Mesenteric fat pad (tissue), 1 donor: ENCODE data around the gene TGM1. TPM values are rescaled to one million over a fixed set of nuclear protein-coding genes. Genes with fewer than 3 reads are reported as not detected.

Experiments
- DNase-seq: peaks from one replicate; pipeline ENCODE4 v3.0.0-alpha.2; 2020; ENCODE audit warnings: low spot score
- total RNA-seq: library from RNA; stranded (reverse); fragmentation: NEBNext Ultra II Directional; extraction: Animal tissue kit (Norgen Biotek cat#: 25700); gene quantifications from one replicate; pipeline ENCODE4 v1.2.1, GENCODE V29; 2021
- donor health status: DM: yes; HTN: yes; CAD: no.

The TGM1 gene
- total RNA-seq, 1 donor from 2014 or later: 0.77 TPM

DNA sequence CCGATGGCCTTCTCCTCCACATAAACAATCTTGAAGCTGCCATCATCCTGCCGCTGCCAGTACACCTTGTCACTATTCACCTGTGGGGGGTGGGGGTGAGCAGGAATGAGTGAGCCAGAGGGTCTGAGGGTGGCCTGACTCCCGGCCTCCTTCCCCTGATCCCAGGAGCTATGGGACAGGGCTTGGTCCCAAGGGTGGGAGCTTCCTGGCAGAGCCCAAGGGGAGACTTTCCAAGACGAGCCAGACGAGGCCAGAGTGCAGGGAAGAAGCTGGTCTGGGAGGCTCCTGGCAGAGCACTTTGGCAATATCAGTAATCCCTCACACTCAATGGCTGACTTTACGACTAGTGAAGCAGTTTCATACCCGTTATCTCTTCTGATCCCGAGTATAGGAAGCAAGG is 7.5 kb downstream of the TGM1 start:
- no peak for DNase-seq

DNA sequence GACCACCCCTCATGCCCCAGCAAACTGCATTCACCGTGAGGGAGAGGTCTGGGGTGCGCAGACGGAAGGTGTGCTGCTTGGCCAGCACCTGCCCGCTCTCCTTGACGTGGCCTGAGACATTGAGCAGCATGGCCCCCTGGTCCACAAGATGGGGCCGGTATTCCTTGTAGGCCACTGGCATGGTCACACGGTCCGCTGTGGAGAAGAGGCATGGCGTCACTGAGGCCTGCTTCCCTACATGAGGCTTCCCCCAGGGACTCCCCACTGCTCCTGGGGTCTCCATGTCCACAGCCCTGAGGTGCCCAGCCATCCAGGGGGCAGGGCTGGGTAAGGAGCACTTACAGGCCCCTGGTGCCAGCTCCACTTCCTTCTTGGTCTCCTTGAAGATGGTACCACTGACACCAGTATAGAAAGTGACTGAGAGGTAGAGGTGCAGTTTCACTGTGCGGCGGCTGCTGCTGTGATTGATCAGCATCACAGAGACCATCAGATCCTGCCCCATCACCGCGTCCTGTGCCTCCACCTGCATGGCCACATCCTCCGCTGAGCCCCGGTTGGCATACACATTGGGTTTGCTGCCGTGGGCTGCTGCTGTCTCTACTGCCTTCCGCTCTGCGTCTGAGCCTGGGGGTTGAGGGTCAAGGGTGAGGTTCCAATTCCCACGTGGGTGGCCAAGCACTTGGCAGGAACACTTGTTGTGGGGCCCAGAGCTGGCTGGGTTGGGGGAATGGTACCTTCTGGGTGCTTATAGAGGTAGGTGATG is 8.2 kb downstream of the TGM1 start:
- DNase-seq: no peak

DNA sequence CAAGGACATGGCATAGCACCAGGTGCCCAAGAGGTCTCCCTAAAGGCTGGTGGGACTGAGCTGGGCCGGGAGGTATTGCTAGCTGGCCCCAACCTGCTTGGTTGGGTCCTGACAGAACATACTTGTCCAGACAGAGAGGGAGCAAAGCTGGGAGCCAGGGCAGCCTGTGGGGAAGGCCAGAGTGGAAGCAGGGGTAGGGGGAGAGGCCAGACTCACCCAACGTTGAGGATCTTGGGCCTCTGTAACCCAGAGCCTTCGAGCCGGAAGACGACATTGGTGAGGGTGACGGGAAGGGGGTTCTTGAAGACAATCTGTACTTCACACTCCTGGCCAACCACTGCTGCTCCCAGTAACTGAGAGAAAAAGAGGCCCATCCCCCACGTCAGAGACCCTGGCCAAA is 9.0 kb downstream of the TGM1 start:
- no peak for DNase-seq

GRCh38 chr14:24252289-24253124 is 10.5 kb downstream of the TGM1 start:
- DNase-seq: peak; percentile 55

DNA sequence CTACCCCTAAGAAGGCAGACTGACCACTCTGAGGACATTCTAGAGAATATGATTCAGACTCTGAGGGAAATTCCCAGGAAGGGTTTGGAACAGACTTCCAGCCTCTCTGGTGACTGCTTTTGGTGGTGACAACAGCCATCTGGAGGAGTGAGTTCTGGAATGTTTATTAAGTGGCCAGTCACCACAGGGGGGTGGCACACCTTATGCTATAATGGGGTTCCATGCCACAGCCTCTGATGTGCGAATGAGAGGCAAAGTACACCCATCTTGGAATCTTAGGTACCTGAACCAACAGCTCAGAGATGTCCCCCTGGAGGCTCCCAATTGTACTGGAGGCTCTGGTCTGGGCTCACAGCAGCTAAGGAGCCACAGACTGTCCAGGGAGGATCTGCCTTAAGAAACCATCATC is 11.1 kb downstream of the TGM1 start:
- peak; percentile 53 for DNase-seq

GRCh38 chr14:24250354-24250753 is 12.6 kb downstream of the TGM1 start:
- DNase-seq: peak; percentile 82

DNA sequence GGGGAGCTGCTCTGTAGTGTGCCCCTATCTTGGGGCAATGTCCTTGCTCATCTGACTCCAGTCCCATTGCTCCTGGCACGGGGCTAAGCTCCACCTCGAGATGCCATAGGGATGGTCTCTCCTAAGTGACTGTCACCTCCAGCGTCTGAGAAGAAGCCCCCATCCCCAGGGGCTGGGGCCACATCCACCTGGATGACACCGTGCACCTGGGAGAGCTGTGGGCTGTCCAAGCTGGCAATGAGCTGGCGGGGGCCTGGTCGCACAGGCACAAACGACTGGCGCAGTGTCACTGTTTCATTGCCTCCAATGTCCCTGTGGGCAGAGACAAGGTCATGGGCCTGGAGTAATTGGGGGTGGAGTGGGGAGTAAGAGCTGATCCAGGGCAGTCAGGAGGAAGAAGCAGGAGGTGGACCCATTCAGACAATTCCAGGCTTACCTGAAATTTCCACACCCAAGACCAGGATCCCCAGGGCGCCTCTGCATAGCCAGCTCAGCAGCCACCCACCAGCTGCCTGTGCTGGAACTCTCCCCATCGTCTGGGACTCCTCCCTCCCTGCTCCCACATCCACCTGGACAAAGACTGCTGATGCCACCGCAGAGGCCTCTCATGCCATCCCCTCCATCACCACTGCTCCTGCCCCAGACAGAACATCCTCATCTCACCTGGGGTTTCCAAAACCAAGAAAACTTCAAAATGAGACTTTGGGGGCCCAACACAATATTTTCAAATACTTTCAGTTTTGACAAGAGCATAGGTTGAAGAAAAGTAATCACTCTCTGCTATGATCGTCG is 13.6 kb downstream of the TGM1 start:
- peak; percentile 51 for DNase-seq

- peak; percentile 2 for DNase-seq
Measured at GRCh38 chr14:24247422-24247821, 15.6 kb downstream of the TGM1 start.

- peak; percentile 6 for DNase-seq
Measured at GRCh38 chr14:24246765-24247212, 16.2 kb downstream of the TGM1 start.

- DNase-seq: peak; percentile 55
Measured at GRCh38 chr14:24245350-24245749, 17.6 kb downstream of the TGM1 start.

- DNase-seq: peak; percentile 68
Measured at GRCh38 chr14:24243336-24243836, 19.6 kb downstream of the TGM1 start.

DNA sequence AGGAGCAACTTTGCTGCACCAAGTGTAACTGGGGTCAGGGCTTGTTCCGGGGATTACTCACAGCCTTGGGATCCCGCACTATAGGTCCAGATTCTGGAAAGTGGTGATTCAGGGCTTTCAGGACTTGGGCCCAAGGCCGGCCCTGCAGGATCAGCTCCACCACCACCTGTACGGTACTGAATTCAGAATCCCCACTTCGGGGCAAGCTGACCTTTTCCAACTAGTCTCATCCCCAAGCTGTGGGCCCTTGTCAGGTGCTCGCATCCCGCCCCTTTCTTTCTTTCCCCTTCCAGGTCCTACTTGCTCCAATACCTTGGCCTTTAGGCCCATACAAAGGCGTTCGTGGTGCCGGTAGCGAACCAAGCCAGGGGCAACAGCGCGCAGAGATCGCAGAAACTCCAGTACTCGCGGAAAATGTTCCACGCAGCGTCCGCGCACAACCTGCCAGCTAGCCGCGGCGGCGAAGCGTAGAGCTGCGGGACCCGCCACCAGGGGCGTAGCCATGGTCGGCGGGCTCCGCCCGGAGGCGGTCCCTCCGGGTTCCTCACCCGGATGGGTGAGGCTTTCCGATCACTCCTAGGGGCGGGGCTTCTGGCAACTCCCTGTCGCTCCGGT is 21.0 kb downstream of the TGM1 start:
- DNase-seq: peak; percentile 96

DNA sequence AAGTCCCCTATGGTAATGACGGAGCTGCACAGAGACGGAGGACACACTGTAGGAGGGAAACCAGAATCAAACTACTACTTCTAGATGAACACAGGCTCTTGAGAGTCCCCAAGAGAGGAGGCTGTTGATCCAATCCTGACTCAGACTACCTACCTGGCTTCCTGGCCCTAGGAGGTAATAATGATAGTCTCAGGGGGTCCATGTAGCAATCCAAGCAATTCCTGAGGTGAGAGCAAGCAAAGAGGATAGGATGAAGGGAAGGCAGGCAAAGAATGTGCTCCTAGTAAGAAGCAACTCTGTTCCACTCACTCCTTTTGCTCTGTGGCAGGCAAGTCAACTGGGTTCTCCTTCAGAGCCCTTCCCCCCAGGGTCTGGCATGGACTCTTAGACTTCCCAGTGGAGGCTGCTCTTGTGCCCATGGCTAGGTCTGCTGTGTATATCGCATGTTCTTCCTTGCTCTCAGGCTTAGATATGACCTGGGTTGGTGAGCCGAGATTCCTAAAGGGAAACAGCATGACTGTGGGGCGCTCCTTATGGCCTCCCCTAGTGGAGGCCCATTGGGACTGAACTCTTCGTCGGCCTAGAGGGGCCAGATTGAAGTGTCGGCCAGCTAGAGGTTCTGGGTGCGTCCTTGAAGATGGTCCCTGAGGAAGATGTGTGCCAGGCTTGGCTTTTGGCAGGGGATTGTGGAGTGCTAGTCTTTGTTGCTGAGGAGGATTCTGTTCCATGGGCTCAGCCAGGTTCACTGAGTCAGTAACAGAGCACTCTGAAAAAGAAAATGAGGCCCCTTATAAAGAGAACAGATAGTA is 22.7 kb downstream of the TGM1 start:
- no peak for DNase-seq

GRCh38 chr14:24238527-24239037 is 24.4 kb downstream of the TGM1 start:
- peak; percentile 37 for DNase-seq

DNA sequence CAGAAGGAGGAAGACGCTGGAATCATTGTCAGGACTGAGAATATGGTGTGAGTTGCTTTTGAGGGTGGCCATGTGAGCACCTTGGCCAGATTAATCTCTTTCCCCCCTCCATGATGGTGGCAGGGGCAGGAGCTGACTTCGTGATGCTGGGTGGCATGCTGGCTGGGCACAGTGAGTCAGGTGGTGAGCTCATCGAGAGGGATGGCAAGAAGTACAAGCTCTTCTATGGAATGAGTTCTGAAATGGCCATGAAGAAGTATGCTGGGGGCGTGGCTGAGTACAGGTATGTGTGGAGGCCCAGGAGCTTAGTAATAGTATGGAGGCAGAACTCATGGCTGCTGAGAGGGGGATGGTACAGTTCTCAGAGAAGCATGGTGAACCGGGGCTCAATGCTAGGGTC is 24.9 kb downstream of the TGM1 start:
- peak; percentile 55 for DNase-seq

DNA sequence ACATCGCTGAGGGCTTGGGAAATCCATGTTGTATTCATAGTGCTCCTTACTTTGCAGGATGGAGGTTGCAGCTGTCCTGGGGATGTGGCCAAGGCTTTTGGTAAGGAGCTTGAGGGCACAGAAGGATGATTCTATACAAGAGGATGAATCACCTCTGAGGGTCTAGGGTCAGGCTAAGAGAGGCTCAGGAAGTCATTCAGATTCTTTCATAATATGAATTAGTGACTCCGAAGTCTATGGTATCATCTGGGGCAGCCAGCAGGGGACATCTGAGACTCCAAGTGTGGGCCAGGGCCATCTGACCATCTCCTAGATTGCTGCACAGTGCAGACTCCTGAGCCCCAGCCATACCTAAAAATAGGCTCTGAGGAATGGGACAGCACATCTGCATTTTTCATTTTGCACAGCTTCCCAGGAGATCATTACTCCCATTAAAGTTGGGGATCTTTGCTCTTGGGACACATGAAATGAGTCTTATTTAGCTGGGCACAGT is 25.5 kb downstream of the TGM1 start:
- DNase-seq: peak; percentile 62

DNA sequence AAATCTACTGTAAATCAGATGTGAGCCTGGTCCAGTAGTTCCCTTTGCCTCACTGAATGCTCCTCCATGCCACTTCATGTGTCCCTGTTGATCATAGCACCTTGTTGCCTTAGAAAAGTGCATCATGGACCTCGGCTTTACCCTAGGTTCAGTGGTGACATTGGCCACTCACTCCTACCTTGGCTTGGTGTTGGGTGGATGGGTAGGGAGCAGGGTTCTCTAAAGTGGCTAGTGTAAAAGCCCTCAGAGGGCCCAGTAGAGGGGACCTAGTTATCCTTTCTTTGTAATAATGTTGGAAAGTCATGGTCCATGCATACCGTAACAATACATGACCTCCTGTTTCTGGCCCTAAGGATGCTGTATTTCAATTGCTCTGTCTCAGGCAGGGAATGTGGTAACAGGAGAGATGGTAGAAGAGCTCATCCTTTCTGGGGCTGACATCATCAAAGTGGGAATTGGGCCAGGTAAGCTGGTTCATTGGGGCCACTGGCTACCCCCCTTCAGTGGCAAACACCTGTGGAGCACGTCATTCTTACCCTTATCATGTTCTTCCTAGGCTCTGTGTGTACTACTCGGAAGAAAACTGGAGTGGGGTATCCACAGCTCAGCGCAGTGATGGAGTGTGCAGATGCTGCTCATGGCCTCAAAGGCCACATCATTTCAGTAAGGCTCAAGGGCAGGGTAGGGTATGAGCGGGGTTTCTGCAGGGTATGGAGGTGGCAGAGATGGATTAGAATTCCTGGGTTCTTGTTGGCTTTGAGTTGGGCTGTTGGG is 26.1 kb downstream of the TGM1 start:
- DNase-seq: peak; percentile 37

DNA sequence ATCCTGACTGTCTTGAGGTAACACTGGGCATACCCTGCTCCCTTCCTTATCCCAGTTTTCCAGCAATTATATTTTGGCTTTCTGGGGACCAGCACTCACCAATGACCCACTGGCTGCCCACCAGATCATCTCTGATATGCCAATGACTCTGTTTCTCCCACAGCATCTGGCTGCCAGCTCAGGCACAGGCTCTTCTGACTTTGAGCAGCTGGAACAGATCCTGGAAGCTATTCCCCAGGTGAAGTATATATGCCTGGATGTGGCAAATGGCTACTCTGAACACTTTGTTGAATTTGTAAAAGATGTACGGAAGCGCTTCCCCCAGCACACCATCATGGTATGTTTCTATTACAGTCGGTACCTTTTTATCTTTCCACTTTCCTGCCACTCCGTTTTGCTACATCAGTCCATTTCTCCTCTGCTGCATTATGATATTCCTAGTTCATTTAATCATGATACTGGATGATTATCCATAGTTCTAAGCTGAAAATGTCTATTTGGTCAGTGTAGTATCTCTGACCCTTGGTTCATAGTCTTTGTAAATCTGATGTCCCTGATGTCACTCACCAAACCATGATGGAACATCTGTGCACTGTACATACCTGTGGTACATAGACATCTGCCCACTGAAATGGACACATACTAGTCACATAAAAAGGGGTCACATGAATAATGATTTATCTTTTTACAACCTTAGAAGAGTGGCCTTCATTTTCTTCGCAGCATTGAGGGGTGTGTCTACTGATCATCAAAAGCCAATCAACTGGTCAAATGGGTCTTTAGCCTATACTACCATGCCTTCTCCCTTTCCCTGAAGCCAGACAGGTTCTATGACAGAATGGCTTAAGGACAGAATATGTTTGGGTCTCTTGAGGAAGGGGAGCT is 26.9 kb downstream of the TGM1 start:
- DNase-seq: no peak
